LNCAP (cell line): ENCODE measurements around the gene DNAJC1.

Source experiments
- TF ChIP-seq, protein P1 (sequence below): fragments of 450-650 bp; IDR thresholded peaks from 2 replicates; pipeline ENCODE4 v1.5.1; 2017; ENCODE audit warnings: mild to moderate bottlenecking

Gene DNAJC1

DNA sequence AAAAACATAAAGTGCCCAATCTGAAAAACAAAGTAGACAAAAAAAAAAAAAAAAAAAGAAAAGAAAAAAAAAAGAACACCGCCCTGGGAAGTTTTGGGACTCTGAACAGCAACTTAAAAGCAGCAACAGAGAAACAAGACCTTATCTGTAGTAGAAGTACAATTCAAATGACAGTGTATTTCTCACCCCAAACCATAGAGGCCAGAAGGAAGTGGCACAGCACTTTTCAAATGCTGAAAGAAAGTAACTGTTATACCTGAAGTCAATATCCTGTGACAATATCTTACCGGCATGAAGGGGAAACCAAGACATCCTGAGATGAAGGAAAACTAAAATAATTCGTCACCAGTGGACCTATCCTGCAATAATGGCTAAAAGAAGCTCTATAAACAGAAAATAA lies 112.1 kb downstream of the DNAJC1 start:
- TF ChIP-seq, protein P1, sequence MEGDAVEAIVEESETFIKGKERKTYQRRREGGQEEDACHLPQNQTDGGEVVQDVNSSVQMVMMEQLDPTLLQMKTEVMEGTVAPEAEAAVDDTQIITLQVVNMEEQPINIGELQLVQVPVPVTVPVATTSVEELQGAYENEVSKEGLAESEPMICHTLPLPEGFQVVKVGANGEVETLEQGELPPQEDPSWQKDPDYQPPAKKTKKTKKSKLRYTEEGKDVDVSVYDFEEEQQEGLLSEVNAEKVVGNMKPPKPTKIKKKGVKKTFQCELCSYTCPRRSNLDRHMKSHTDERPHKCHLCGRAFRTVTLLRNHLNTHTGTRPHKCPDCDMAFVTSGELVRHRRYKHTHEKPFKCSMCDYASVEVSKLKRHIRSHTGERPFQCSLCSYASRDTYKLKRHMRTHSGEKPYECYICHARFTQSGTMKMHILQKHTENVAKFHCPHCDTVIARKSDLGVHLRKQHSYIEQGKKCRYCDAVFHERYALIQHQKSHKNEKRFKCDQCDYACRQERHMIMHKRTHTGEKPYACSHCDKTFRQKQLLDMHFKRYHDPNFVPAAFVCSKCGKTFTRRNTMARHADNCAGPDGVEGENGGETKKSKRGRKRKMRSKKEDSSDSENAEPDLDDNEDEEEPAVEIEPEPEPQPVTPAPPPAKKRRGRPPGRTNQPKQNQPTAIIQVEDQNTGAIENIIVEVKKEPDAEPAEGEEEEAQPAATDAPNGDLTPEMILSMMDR, result no peak

DNA sequence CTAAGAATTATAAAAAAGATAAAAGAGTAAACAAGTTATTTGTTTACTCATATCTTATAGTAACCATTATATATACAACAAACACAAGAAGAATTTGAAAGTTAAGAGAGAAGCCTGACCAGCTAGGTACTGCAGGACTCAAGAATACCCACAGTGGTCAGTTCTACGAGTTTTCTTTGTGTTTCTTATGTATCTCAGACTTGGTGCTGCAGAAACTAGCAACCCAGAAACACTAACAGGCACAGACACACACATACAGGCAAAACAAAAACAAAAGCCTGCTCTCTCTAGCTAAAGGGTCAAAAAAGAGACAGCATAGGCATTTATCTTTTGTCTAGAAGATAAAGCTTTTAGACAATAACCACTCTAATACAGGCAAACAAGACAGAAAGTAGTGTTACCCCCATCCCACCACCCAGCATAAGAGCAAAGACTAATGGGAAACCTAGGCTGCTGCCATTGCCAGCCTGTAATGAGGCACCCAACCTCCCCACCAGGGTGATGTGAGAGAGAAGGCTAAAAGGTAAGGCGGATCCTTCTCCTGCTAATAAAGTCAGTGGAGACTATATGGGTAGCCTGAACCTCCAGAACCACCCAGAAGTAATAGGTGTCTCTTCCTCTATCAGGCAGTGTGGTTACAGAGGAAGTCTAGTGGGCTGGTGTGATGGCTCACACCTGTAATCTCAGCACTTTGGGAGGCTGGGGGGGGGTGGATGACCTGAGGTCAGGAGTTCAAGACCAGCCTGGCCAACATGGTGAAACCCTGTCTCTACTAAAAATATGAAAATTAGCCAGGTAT lies 113.9 kb downstream of the DNAJC1 start:
- TF ChIP-seq, protein P1, result no peak

DNA sequence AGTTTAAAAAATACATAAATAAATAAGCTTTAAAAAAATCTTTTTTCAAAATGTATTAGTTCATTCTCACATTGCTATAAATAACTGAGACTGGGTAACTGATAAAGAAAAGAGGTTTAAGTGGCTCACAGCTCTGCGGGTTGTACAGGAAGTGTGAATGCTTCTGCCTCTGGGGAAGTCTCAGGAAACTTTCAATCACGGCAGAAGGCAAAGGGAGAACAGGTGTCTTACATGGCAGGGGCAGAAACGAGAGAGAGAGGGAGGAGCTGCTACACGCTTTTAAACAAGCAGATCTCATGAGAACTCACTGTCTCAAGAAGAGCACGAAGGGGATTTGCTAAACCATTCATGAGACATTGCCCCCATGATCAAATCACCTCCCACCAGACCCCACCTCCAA lies 114.6 kb downstream of the DNAJC1 start:
- TF ChIP-seq, protein P1, result no peak

DNA sequence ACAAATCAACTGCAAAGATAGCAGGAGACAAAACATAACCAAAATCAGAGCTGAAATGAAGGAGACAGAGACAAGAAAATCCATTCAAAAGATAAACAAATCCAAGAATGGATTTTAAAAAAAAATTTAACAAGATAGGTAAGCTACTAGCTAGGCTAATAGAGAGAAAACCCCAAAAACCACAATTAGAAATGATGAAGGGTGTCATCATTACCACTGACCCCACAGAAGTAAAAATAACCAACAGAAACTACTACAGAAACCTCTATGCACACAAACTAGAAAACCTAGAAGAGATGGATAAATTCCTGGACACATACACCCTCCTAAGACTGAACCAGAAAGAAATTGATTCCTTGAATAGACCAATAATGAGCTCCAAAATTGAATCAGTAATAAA lies 117.6 kb downstream of the DNAJC1 start:
- TF ChIP-seq, protein P1, result no peak

DNA sequence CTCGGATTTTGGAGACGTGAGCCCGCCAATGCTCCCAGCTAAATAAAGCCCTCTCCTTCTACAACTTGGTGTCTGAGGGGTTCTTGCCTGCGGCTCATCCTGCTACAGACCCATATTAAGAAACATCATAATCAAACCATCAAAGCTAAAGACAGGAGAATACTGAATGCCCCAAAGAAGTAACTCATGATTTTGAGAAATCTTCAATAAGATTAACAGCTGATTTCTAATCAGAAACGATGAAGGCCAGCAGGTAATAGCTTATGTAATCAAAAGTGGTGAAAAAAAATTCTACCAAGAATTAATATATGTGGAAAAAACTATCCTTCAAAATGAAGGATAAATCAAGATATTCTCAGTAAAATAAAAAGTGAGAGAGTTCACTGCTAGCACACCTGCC lies 130.3 kb downstream of the DNAJC1 start:
- TF ChIP-seq, protein P1, result no peak

DNA sequence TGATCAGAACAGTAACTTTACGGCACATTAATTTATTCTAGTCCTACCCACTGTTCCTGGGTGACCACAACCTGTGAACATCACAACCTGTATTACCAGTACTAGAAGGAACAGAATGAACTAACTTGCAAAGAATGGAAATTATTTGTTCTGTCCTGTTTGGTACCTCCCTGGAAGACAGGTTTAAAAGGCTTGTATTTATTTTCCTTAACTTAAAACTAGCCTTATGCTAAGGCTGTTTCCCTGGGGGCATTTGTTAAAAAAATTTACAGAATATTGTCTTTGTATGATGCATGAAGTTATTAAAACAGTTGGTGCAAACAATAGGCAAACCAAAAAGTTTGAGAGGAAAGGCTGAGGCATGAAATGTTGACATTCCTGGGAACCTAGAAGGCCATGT lies 132.7 kb downstream of the DNAJC1 start:
- TF ChIP-seq, protein P1, result no peak

DNA sequence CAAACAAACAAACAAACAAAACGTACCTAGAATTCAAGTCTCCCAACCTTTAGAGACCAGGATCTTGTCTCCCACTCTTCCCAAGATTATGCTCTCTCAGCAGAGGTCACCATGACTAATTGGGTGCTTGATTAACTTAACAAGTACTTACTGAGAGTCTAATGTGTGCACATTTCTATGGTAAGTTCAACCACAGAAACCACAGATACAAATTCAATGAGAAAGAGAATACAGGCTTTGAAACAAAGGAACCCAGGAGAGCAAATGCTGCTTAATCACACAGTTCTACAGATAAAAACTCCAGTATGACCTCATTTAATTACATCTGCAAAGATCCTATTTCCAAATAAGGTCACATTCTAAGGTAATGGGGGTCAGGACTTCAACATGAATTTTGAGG lies 142.8 kb downstream of the DNAJC1 start:
- TF ChIP-seq, protein P1, result no peak

DNA sequence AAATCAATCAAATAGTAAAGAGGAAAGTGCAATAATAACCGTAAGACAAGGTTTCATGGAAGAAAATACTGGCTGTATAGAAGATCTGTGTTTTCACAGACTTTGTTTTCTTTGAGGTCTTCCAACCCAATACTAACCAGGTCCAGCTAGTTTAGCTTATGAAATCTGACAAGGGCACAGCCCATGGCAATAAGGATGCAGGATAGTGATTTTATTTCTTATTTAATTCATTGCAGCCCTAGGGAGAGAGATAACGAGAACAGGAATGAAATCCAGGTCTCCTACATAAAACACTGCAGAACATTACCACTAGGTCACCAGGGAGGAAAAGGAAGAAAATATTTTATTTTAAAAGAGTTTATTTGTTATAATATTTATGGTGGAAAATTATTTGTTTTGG lies 145.1 kb downstream of the DNAJC1 start:
- TF ChIP-seq, protein P1, result no peak
